ENCODE results near the gene RAP2B. TPM values are rescaled to one million over a fixed set of nuclear protein-coding genes. Genes with fewer than 3 reads are reported as not detected.

The RAP2B gene
- total and polyA plus RNA-seq, 2 of the 13 experiments (the other 11 are each of a cell fraction or from before 2014, with no cell fraction given) = 6.4 to 7.1 TPM

- TF ChIP-seq ZBTB2 (CRISPR knock-in tag; IDR thresholded peaks at IDR 0.05; ENCODE audit: low read depth) (peak; percentile 63; the same call in 1 of the 2 replicates), ZNF703 (CRISPR knock-in tag; IDR thresholded peaks at IDR 0.05; ENCODE audit: borderline replicate concordance) (no peak), GATA4 (IDR thresholded peaks at IDR 0.05; ENCODE audit: borderline replicate concordance, low read depth) (0 out of 2 replicates have a peak, but pooled peaks have one; percentile 13), MED1 (CRISPR knock-in tag; IDR thresholded peaks at IDR 0.05) (peak; percentile 79), BATF2 (CRISPR knock-in tag; IDR thresholded peaks at IDR 0.05) (peak; percentile 94; the same call in 1 of the 2 replicates), PAWR (CRISPR knock-in tag; IDR thresholded peaks at IDR 0.05; ENCODE audit: borderline replicate concordance) (0 out of 2 replicates have a peak, but pooled peaks have one; percentile 78), ZFY (CRISPR knock-in tag; IDR thresholded peaks at IDR 0.05) (peak; percentile 89), ZNF775 (CRISPR knock-in tag; IDR thresholded peaks at IDR 0.05; ENCODE audit: borderline replicate concordance) (no peak), MTF1 (CRISPR knock-in tag; IDR thresholded peaks at IDR 0.05) (no peak; the same call in 1 of the 2 replicates), BHLHE40 (IDR thresholded peaks at IDR 0.05; ENCODE audit: low read length) (peak; percentile 41; the same call in 1 of the 2 replicates), ZNF337 (CRISPR knock-in tag; IDR thresholded peaks at IDR 0.05; ENCODE audit: borderline replicate concordance, low read depth) (no peak), KLF13 (CRISPR knock-in tag; IDR thresholded peaks at IDR 0.05) (no peak), GATAD1 (CRISPR knock-in tag; IDR thresholded peaks at IDR 0.05) (0 out of 2 replicates have a peak, but pooled peaks have one; percentile 46), TMF1 (CRISPR knock-in tag; IDR thresholded peaks at IDR 0.05; ENCODE audit: low read depth) (peak; percentile 98), TP53 (CRISPR knock-in tag; conservative IDR thresholded peaks at IDR 0.05) (no peak), FOXP1 (IDR thresholded peaks at IDR 0.05) (no peak), FOXP1 (CRISPR knock-in tag; IDR thresholded peaks at IDR 0.05) (no peak), GPBP1L1 (CRISPR knock-in tag; IDR thresholded peaks at IDR 0.05) (no peak), ZNF20 (CRISPR knock-in tag; IDR thresholded peaks at IDR 0.05) (no peak), SOX5 (CRISPR knock-in tag; IDR thresholded peaks at IDR 0.05; ENCODE audit: borderline replicate concordance) (no peak; the same call in 1 of the 2 replicates), CAMTA2 (CRISPR knock-in tag; IDR thresholded peaks at IDR 0.05; ENCODE audit: borderline replicate concordance) (no peak), ZNF430 (CRISPR knock-in tag; IDR thresholded peaks at IDR 0.05) (peak; percentile 62; the same call in 1 of the 2 replicates), ZNF510 (CRISPR knock-in tag; IDR thresholded peaks at IDR 0.05; ENCODE audit: low read depth) (peak; percentile 87; the same call in 1 of the 2 replicates), ZSCAN30 (CRISPR knock-in tag; IDR thresholded peaks at IDR 0.05) (peak; percentile 44; the same call in 1 of the 2 replicates), ZNF276 (CRISPR knock-in tag; IDR thresholded peaks at IDR 0.05; ENCODE audit: low read depth) (peak; percentile 83; the same call in 1 of the 2 replicates)
These were observed at the start of gene RAP2B (continued) for GRCh38 chr3:153161714-153162512.
